Spleen (tissue), 7 donors: Measurements from ENCODE around the gene CCL22.

Source experiments
- POLR2AphosphoS5 ChIP-seq, 3 donors: sonication (generic); formaldehyde crosslinking; IDR thresholded peaks; one replicate each; pipeline ENCODE4 v1.5.1; 2017; ENCODE audit warnings: antibody characterized with exemption in 3 of 3
- TF ChIP-seq, protein P1 (sequence below), 11 experiments: fragments of 200-600 bp in 7 of 11; fragments of 450-650 bp in 4 of 11; sonication (generic) in 4 of 11; IDR thresholded peaks in 8 of 11; conservative IDR thresholded peaks in 3 of 11; 1 replicate in 7 of 11; 2 replicates in 4 of 11; pipeline versions ENCODE4 v1.4.0 to v1.8.0; 2016 to 2021; ENCODE audit warnings: antibody characterized with exemption in 11 of 11, inconsistent platforms in 4 of 11, mild to moderate bottlenecking in 1 of 11
- donor health status: DM: no; HTN: no; CAD: no; lungs with moderate emphysema.
- donor health status: DM: no; HTN: no; CAD: no.
- donor health status: DM: no; HTN: no; CAD: no.

DNA sequence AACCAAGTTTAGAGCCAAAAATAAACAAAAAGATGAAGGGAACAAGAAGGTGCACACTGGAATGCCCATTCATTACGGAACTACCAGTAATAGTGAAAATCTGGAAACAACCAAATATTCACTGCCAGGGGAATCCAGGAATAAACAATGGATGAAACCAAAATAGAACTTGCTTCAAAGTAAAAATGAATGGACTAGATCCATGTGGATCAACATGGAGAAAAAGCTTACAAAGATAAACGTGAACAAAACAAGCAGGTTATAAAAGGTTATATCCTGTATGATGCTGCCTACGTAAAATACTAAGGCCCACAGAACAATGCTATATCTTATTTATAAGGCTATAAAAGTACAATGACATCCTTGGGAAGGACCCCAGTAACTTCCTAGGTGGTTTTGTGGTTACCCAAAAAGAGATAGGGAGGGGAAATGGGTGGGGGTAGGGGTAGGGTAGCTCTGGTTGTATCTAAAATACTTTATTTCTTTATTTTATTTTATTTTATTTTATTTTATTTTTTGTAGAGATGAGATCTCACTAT is 12.8 kb upstream of the CCL22 start:
- TF ChIP-seq, protein P1, sequence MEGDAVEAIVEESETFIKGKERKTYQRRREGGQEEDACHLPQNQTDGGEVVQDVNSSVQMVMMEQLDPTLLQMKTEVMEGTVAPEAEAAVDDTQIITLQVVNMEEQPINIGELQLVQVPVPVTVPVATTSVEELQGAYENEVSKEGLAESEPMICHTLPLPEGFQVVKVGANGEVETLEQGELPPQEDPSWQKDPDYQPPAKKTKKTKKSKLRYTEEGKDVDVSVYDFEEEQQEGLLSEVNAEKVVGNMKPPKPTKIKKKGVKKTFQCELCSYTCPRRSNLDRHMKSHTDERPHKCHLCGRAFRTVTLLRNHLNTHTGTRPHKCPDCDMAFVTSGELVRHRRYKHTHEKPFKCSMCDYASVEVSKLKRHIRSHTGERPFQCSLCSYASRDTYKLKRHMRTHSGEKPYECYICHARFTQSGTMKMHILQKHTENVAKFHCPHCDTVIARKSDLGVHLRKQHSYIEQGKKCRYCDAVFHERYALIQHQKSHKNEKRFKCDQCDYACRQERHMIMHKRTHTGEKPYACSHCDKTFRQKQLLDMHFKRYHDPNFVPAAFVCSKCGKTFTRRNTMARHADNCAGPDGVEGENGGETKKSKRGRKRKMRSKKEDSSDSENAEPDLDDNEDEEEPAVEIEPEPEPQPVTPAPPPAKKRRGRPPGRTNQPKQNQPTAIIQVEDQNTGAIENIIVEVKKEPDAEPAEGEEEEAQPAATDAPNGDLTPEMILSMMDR (IDR thresholded peaks at IDR 0.05 in 8 of 11, conservative IDR thresholded peaks at IDR 0.05 in 3 of 11): no peak
- TF ChIP-seq POLR2AphosphoS5 (IDR thresholded peaks at IDR 0.05): no peak
